ENCODE data around the gene SP8. TPM values are rescaled to one million over a fixed set of nuclear protein-coding genes. Genes with fewer than 3 reads are reported as not detected.

Gene SP8
- polyA plus RNA-seq, 1 of the 3 experiments (the other 2 are of a cell fraction): not detected

GRCh38 chr7:20831956-20832355, 45.3 kb upstream of the SP8 start:
- CTCF ChIA-PET: interaction anchor here (0.7 kb wide), 1 partner anchor 234 kb away, joined by 3 read pairs; no protein-coding TSS in a partner anchor
- H2AFZ ChIP-seq (ENCODE audit: low read depth): no peak overlapping the region
- H3K79me2 ChIP-seq (ENCODE audit: insufficient read depth): no peaks in the 10 kb centered on the region
- no peaks in the 10 kb centered on the region for H3K36me3 ChIP-seq (replicated peaks in 1 of 2; ENCODE audit: control insufficient read depth in 1 of 2, insufficient read depth in 2 of 2, low read length in 1 of 2)
- H3K9me2 ChIP-seq: no peaks in the 10 kb centered on the region
- H3K4me1 ChIP-seq (ENCODE audit: control insufficient read depth in 1 of 2, insufficient read depth in 2 of 2, low read depth in 1 of 2, low read length in 1 of 2): no peaks in the 10 kb centered on the region
- H3K27ac ChIP-seq (ENCODE audit: low read depth in 2 of 2, low read length in 1 of 2): no peak overlapping the region
- DNase-seq: no peak
- POLR2A ChIA-PET: no interaction called here
- H3F3A ChIP-seq (replicated peaks; ENCODE audit: insufficient read depth): no peaks in the 10 kb centered on the region
- no peak overlapping the region for H3K4me2 ChIP-seq
- H3K9ac ChIP-seq: no peak overlapping the region
- TF ChIP-seq, protein P1, sequence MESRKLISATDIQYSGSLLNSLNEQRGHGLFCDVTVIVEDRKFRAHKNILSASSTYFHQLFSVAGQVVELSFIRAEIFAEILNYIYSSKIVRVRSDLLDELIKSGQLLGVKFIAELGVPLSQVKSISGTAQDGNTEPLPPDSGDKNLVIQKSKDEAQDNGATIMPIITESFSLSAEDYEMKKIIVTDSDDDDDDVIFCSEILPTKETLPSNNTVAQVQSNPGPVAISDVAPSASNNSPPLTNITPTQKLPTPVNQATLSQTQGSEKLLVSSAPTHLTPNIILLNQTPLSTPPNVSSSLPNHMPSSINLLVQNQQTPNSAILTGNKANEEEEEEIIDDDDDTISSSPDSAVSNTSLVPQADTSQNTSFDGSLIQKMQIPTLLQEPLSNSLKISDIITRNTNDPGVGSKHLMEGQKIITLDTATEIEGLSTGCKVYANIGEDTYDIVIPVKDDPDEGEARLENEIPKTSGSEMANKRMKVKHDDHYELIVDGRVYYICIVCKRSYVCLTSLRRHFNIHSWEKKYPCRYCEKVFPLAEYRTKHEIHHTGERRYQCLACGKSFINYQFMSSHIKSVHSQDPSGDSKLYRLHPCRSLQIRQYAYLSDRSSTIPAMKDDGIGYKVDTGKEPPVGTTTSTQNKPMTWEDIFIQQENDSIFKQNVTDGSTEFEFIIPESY (IDR thresholded peaks at IDR 0.05; ENCODE audit: borderline replicate concordance, low read depth): no peak
- TF ChIP-seq POLR2AphosphoS5 (IDR thresholded peaks at IDR 0.05; ENCODE audit: low read depth, low read length) (no peak), FOSL2 (IDR thresholded peaks at IDR 0.05; ENCODE audit: borderline replicate concordance, low read depth) (no peak), EZH2phosphoT487 (IDR thresholded peaks at IDR 0.05; ENCODE audit: borderline replicate concordance, low read depth) (no peak), RFX5 (IDR thresholded peaks at IDR 0.05; ENCODE audit: low read length) (no peak), USF2 (IDR thresholded peaks at IDR 0.05; ENCODE audit: borderline replicate concordance, low read depth, low read length) (no peak), SIN3A (IDR thresholded peaks at IDR 0.05; ENCODE audit: borderline replicate concordance, low read depth, low read length) (no peak), GABPA (IDR thresholded peaks at IDR 0.05; ENCODE audit: low read depth) (no peak)
- no peaks in the 10 kb centered on the region for H3K9me3 ChIP-seq
- peaks cover 5% of the 10 kb centered on the region; the same call in 1 of the 2 replicates for H3K27me3 ChIP-seq (ENCODE audit: insufficient read depth)
- no peak overlapping the region for H3K4me3 ChIP-seq (ENCODE audit: low read depth in 2 of 2, low read length in 1 of 2)
- no peaks in the 10 kb centered on the region for H4K20me1 ChIP-seq (ENCODE audit: insufficient read depth)

DNA sequence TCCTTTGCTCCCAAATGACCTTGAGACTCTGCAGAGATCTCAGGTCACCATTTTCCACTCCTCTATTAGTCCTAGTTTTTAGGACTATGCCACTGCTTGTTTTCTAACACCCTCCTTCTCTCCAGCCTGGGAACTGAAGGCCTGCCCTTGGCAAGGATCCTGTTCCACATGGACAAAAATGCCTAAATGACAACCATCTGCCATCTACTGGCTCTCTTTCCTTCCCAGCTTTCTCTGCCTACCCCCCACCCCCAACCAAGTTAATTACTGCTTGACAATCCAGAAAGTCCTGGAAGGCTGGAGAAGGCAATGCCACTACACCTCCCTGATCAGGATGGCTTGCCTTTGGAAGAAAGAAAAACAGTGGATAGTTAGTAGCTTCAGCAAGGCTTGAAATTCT, 44.8 kb upstream of the SP8 start:
- Histone ChIP-seq H3K9ac (no peak overlapping the region), H3K79me2 (ENCODE audit: insufficient read depth) (no peaks in the 10 kb centered on the region), H4K20me1 (ENCODE audit: insufficient read depth) (no peaks in the 10 kb centered on the region), H3K9me3 (no peaks in the 10 kb centered on the region), H3K36me3 (replicated peaks in 1 of 2; ENCODE audit: control insufficient read depth in 1 of 2, insufficient read depth in 2 of 2, low read length in 1 of 2) (no peaks in the 10 kb centered on the region), H3K27ac (ENCODE audit: low read depth in 2 of 2, low read length in 1 of 2) (no peak overlapping the region), H3K4me3 (ENCODE audit: low read depth in 2 of 2, low read length in 1 of 2) (no peak overlapping the region), H3K4me1 (ENCODE audit: control insufficient read depth in 1 of 2, insufficient read depth in 2 of 2, low read depth in 1 of 2, low read length in 1 of 2) (no peaks in the 10 kb centered on the region), H3K9me2 (no peaks in the 10 kb centered on the region), H3K4me2 (no peak overlapping the region), H3F3A (replicated peaks; ENCODE audit: insufficient read depth) (no peaks in the 10 kb centered on the region), H3K27me3 (ENCODE audit: insufficient read depth) (peaks cover 9% of the 10 kb centered on the region; the same call in 1 of the 2 replicates), H2AFZ (ENCODE audit: low read depth) (no peak overlapping the region)
- TF ChIP-seq RFX5 (IDR thresholded peaks at IDR 0.05; ENCODE audit: low read length) (no peak), POLR2AphosphoS5 (IDR thresholded peaks at IDR 0.05; ENCODE audit: low read depth, low read length) (no peak), USF2 (IDR thresholded peaks at IDR 0.05; ENCODE audit: borderline replicate concordance, low read depth, low read length) (no peak), MXI1 (IDR thresholded peaks at IDR 0.05; ENCODE audit: low read depth, low read length) (no peak), NRF1 (IDR thresholded peaks at IDR 0.05; ENCODE audit: low read depth, low read length) (no peak), FOXM1 (IDR thresholded peaks at IDR 0.05; ENCODE audit: low read depth) (no peak), SIN3A (IDR thresholded peaks at IDR 0.05; ENCODE audit: borderline replicate concordance, low read depth, low read length) (no peak), GATA2 (CRISPR knock-in tag; IDR thresholded peaks at IDR 0.05) (no peak), ELF1 (IDR thresholded peaks at IDR 0.05) (no peak), RAD21 (IDR thresholded peaks at IDR 0.05; ENCODE audit: low read length) (no peak), SMC3 (IDR thresholded peaks at IDR 0.05; ENCODE audit: low read depth, low read length) (no peak), MEF2A (IDR thresholded peaks at IDR 0.05; ENCODE audit: borderline replicate concordance, low read depth) (no peak)
- TF ChIP-seq, protein P1 (IDR thresholded peaks at IDR 0.05; ENCODE audit: borderline replicate concordance, low read depth): no peak
- TF ChIP-seq, protein P2, sequence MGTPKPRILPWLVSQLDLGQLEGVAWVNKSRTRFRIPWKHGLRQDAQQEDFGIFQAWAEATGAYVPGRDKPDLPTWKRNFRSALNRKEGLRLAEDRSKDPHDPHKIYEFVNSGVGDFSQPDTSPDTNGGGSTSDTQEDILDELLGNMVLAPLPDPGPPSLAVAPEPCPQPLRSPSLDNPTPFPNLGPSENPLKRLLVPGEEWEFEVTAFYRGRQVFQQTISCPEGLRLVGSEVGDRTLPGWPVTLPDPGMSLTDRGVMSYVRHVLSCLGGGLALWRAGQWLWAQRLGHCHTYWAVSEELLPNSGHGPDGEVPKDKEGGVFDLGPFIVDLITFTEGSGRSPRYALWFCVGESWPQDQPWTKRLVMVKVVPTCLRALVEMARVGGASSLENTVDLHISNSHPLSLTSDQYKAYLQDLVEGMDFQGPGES (IDR thresholded peaks at IDR 0.05; ENCODE audit: low read depth, low read length): no peak
- TF ChIP-seq, protein P3, sequence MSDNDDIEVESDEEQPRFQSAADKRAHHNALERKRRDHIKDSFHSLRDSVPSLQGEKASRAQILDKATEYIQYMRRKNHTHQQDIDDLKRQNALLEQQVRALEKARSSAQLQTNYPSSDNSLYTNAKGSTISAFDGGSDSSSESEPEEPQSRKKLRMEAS (IDR thresholded peaks at IDR 0.05; ENCODE audit: low read depth): no peak
- ChIA-PET POLR2A (no interaction called here), CTCF (interaction anchor here (0.7 kb wide), 1 partner anchor 233 kb away, joined by 3 read pairs; no protein-coding TSS in a partner anchor)
- DNase-seq: no peak
